GM11168 (cell line): ENCODE results near the gene RYR3.
"Not testable (repeated sequence)": the region's sequence is repeated elsewhere in the genome, so short reads cannot be mapped to it uniquely, and the experiment has no call there.

ENCODE experiments used
- in situ Hi-C: fragments of 300-500 bp; cut with MboI; formaldehyde crosslinking; loops from one replicate; pipeline ENCODE4 v1.12.0; 2022; ENCODE audit warnings: low sequenced_read_pairs; ENCODE audit not compliant: unreplicated experiment

The RYR3 gene

GRCh38 chr15:33559207-33559890, 248.6 kb downstream of the RYR3 start:
- in situ Hi-C loops, result no loop called here

- in situ Hi-C loops, result no loop called here
Measured at GRCh38 chr15:33561407-33561806, 250.6 kb downstream of the RYR3 start.

- in situ Hi-C loops, result no loop called here
Measured at GRCh38 chr15:33561967-33562366, 251.2 kb downstream of the RYR3 start.

DNA sequence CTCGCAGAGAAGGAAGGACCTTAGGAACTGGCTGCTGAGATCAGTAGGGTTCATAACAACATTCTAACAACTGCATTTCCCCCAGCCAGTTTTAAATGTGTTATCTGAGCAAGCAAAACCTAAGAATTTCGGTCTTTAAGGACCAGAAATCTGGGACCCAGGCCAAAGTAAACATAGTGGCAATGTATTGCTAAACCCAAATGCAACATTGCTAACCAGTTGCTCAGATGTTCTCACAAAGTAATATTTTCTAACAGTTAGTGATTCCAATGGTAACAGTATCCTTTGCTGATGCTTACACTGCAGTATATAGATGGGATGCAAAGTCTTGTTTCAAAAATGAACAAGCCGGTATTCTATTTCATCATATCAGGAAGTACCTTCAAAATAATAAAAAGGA, 254.3 kb downstream of the RYR3 start:
- in situ Hi-C loops, result no loop called here

DNA sequence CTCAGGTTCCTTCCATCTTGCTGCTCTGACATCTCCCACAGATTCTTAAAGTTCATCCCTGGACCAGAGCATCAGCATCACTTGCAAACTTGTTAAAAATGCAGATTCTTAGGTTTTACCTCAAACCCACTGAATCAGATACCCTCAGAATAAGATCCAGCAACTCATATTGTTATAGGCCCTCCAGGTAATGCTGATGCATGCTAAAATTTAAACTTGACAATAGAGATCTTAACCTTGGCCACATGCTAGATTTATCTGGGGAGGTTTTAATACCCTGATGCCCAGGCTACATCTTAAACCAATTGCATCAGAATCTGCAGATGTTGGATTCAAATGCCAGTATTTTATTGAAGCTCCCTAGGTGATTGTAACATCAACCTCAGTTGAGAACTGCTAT, 256.9 kb downstream of the RYR3 start:
- in situ Hi-C loops, result no loop called here

DNA sequence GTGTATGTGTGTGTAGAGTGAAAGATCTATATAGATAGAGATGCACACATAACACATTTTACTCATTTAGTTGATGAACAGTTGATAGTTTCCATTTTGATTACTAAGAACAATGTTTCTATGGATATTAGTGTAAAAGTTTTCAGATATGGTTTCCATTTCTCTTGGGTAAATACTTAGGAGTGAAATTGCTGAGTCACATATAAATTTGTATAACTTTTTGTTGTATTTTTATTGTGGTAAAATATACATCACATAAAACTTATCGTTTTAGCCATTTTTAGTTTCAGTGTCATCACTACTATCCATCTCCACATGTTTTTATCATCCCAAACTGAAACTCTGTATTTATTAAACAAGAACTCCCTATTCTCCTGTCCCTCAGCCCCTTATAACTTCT, 258.3 kb downstream of the RYR3 start:
- in situ Hi-C loops, result no loop called here

GRCh38 chr15:33577911-33578310, 267.1 kb downstream of the RYR3 start:
- in situ Hi-C loops, result not testable (repeated sequence)

- in situ Hi-C loops, result no loop called here
Measured at GRCh38 chr15:33580526-33580925, 269.8 kb downstream of the RYR3 start.

DNA sequence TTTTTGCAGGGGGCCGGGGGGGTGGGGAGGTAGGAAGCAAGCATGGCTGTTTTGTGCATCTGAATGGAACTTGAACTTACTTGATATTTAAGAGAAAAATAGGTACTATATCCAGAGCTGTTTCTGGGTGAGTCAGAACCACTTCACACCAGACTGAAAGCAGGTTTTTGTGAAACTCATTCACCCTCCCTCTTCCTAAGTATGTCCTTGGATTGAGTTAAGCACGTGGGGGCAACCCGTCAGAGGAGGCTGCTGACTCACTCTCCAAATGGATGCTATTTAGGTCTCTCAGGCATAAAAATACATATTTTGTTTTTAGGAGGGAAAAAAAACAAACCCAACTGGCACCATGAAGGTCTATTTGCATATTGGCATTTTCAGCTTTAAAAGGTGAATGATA, 270.3 kb downstream of the RYR3 start:
- in situ Hi-C loops, result no loop called here

GRCh38 chr15:33584797-33585196, 274.0 kb downstream of the RYR3 start:
- in situ Hi-C loops, result no loop called here

- in situ Hi-C loops, result no loop called here
Measured at GRCh38 chr15:33586786-33587697, 276.3 kb downstream of the RYR3 start.

DNA sequence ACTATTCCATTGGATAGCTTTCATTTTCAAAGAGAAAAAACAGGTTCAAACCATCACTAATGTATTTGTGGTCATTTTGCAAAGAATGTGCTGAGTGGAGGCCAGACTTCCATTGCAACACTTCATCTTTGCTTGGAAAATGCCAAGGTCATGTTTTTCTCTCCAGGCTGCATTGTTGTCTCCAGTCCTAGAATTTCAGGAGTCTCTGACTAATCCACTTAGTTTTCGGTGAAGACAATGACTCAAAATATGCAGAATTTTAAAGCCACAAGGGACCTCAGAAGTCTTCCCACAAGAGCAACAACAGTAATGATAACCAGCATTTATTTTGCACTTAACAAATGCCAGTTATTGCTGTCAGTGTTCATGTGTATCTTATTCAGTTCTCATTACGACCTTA, 277.0 kb downstream of the RYR3 start:
- in situ Hi-C loops, result no loop called here

GRCh38 chr15:33592864-33593263, 282.1 kb downstream of the RYR3 start:
- in situ Hi-C loops, result no loop called here

- in situ Hi-C loops, result not testable (repeated sequence)
Measured at GRCh38 chr15:33598382-33598781, 287.6 kb downstream of the RYR3 start.

GRCh38 chr15:33600212-33600611, 289.4 kb downstream of the RYR3 start:
- in situ Hi-C loops, result no loop called here

- in situ Hi-C loops, result no loop called here
Measured at GRCh38 chr15:33601461-33601860, 290.7 kb downstream of the RYR3 start.

- in situ Hi-C loops, result no loop called here
Measured at GRCh38 chr15:33608714-33609113, 297.9 kb downstream of the RYR3 start.

DNA sequence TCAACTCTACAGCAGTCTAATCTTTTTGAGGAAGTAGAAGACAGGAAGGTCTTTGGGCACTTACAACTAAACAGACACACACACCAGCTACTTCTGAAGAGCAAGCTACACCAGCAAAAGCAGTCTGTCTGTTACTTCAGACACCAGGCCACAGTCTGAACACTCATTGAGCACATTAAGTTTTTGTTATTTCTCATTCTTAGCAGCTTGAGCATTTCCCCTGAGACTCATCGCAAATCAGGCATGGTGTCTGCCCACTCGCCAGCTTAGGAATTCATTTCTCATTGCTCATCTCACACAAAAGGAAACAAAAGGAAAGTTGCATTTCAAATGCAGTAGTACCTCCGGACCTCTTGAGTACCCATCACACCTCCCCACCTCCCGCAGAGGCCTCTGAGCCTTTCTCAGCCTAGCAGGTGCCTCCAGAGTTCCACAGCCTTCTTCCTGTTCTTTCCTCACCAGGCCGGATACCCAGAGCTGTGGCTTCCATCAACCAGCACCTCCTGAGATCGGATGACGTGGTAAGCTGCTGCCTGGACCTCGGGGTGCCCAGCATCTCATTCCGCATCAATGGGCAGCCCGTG, 302.0 kb downstream of the RYR3 start:
- in situ Hi-C loops, result no loop called here

GRCh38 chr15:33616475-33616874, 305.7 kb downstream of the RYR3 start:
- in situ Hi-C loops, result no loop called here

DNA sequence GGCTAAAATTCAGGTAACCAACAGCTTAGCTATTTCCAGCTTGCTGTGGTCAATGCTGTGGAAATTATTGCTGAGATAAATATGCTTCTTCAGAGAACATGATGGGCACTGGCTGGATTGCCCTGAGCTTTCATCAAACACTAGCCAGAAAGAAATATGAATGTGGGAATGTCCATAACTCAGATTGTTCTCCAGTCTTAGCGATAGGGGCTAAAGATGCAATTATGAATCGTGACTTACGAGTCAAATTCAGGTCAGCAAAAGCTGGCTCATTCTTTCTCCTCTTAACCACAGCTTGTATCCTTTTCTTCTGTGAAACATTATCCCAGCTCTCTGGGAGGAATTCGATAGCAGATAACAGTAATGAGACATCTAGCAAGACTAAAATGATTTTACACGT, 307.6 kb downstream of the RYR3 start:
- in situ Hi-C loops, result no loop called here

DNA sequence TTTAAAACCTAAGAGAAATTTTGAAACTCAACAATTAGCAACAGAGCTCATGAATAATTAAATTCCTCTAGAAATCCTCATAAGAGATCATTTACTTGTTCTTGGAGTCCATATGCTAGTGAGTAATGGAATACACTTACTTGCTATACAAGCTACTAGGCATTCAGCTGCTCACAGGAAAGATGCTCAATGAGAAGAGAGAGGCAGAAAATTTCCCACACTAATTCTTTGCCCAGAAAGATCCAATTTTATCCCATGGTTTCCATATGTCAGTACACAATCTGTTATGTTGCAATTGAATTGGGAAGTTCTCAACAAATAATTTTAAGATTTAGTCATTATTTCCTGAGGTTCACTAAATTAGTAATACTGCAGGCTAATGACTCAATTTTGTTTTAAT, 310.4 kb downstream of the RYR3 start:
- in situ Hi-C loops, result no loop called here
